ENCODE measurements around the gene DYTN.

DYTN gene

GRCh38 chr2:206631340-206631739 lies 86.9 kb downstream of the DYTN start:
- Histone ChIP-seq H3K9ac (no peak overlapping the region), H2AFZ (no peak overlapping the region), H3K4me2 (ENCODE audit: low read length) (no peak overlapping the region), H3K4me1 (no peaks in the 10 kb centered on the region), H3K9me3 (ENCODE audit: control insufficient read depth, low read length) (no peaks in the 10 kb centered on the region), H3K27me3 (ENCODE audit: control insufficient read depth, insufficient read depth, low read length) (no peaks in the 10 kb centered on the region), H3K27ac (no peak overlapping the region), H3K4me3 (ENCODE audit: low read depth, low read length) (no peak overlapping the region), H3K36me3 (ENCODE audit: control insufficient read depth, insufficient read depth, low read length) (no peaks in the 10 kb centered on the region), H3K79me2 (no peaks in the 10 kb centered on the region)
- TF ChIP-seq, protein P1, sequence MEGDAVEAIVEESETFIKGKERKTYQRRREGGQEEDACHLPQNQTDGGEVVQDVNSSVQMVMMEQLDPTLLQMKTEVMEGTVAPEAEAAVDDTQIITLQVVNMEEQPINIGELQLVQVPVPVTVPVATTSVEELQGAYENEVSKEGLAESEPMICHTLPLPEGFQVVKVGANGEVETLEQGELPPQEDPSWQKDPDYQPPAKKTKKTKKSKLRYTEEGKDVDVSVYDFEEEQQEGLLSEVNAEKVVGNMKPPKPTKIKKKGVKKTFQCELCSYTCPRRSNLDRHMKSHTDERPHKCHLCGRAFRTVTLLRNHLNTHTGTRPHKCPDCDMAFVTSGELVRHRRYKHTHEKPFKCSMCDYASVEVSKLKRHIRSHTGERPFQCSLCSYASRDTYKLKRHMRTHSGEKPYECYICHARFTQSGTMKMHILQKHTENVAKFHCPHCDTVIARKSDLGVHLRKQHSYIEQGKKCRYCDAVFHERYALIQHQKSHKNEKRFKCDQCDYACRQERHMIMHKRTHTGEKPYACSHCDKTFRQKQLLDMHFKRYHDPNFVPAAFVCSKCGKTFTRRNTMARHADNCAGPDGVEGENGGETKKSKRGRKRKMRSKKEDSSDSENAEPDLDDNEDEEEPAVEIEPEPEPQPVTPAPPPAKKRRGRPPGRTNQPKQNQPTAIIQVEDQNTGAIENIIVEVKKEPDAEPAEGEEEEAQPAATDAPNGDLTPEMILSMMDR (IDR thresholded peaks at IDR 0.05): no peak

- TF ChIP-seq, protein P1 (IDR thresholded peaks at IDR 0.05): no peak
Measured at GRCh38 chr2:206627632-206628031, 90.6 kb downstream of the DYTN start.

DNA sequence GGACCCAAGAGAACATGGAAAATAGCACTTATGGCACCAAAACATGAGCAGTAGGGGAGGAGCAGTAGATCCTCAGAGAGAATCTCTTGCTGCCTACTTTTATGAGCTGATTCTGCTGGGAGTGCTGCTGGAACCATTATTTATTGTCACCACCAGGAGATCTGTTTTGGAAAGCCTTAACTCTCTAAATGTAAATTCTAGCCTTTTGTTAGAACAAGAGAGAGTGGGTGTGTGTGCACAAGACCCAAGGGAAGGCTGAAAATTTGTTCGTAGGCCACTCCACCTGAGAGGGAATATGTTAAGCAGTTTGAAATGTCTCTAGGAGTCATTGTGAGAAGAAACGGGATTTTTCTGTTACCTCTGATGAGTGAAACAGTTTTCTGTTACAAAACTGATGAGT lies 92.1 kb downstream of the DYTN start:
- Histone ChIP-seq H3K4me1 (no peaks in the 10 kb centered on the region), H3K4me3 (ENCODE audit: low read depth, low read length) (no peak overlapping the region), H3K9ac (no peak overlapping the region), H3K79me2 (no peaks in the 10 kb centered on the region), H3K27ac (no peak overlapping the region), H3K36me3 (ENCODE audit: control insufficient read depth, insufficient read depth, low read length) (no peaks in the 10 kb centered on the region), H2AFZ (no peak overlapping the region), H3K27me3 (ENCODE audit: control insufficient read depth, insufficient read depth, low read length) (no peaks in the 10 kb centered on the region), H3K4me2 (ENCODE audit: low read length) (no peak overlapping the region), H3K9me3 (ENCODE audit: control insufficient read depth, low read length) (no peaks in the 10 kb centered on the region)
- TF ChIP-seq, protein P1 (IDR thresholded peaks at IDR 0.05): no peak

More at GRCh38 chr2:206627632-206628031, 90.6 kb downstream of the DYTN start:
- Histone ChIP-seq H3K4me3 (ENCODE audit: low read depth, low read length) (no peak overlapping the region), H3K4me2 (ENCODE audit: low read length) (no peak overlapping the region), H3K79me2 (no peaks in the 10 kb centered on the region), H3K9ac (no peak overlapping the region), H3K4me1 (no peaks in the 10 kb centered on the region), H3K27me3 (ENCODE audit: control insufficient read depth, insufficient read depth, low read length) (no peaks in the 10 kb centered on the region), H3K36me3 (ENCODE audit: control insufficient read depth, insufficient read depth, low read length) (no peaks in the 10 kb centered on the region), H3K27ac (no peak overlapping the region), H2AFZ (no peak overlapping the region), H3K9me3 (ENCODE audit: control insufficient read depth, low read length) (no peaks in the 10 kb centered on the region)

DNA sequence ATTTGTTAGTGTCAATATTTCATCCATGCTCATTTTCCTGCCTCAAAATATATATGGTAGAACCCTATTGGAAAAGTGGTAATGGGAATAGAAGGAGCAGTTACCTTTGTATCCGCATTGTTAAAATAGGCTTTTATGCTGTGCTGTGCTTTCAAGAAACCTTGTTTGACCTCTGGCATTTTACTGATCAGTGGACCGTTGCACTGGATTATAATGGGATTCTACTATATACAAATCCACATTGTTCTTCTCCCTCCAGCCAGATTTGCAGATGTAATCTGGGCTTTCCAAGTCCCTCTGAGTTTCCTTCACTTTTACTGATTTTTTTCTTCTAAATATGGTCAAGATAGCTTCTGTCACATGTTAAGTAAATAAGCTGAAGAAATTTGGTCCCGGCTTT lies 99.2 kb downstream of the DYTN start:
- Histone ChIP-seq H3K79me2 (no peaks in the 10 kb centered on the region), H3K4me1 (no peaks in the 10 kb centered on the region), H2AFZ (no peak overlapping the region), H3K4me2 (ENCODE audit: low read length) (no peak overlapping the region), H3K36me3 (ENCODE audit: control insufficient read depth, insufficient read depth, low read length) (no peaks in the 10 kb centered on the region), H3K4me3 (ENCODE audit: low read depth, low read length) (no peak overlapping the region), H3K9ac (no peak overlapping the region), H3K27me3 (ENCODE audit: control insufficient read depth, insufficient read depth, low read length) (no peaks in the 10 kb centered on the region), H3K9me3 (ENCODE audit: control insufficient read depth, low read length) (no peaks in the 10 kb centered on the region), H3K27ac (no peak overlapping the region)
- TF ChIP-seq, protein P1 (IDR thresholded peaks at IDR 0.05): no peak

GRCh38 chr2:206616151-206616550 lies 102.0 kb downstream of the DYTN start:
- H3K79me2 ChIP-seq: no peaks in the 10 kb centered on the region
- TF ChIP-seq, protein P1 (IDR thresholded peaks at IDR 0.05): no peak
- H3K4me1 ChIP-seq: no peaks in the 10 kb centered on the region
- H3K9ac ChIP-seq: no peak overlapping the region
- H3K27ac ChIP-seq: no peak overlapping the region
- H3K4me2 ChIP-seq (ENCODE audit: low read length): no peak overlapping the region
- no peaks in the 10 kb centered on the region for H3K27me3 ChIP-seq (ENCODE audit: control insufficient read depth, insufficient read depth, low read length)
- no peak overlapping the region for H2AFZ ChIP-seq
- no peak overlapping the region for H3K4me3 ChIP-seq (ENCODE audit: low read depth, low read length)
- no peaks in the 10 kb centered on the region for H3K9me3 ChIP-seq (ENCODE audit: control insufficient read depth, low read length)
- H3K36me3 ChIP-seq (ENCODE audit: control insufficient read depth, insufficient read depth, low read length): no peaks in the 10 kb centered on the region

Data from parathyroid adenoma (tissue), 2 donors.